Pancreas (tissue), 10 donors: Measurements from ENCODE around the gene PRXL2B. TPM values are rescaled to one million over a fixed set of nuclear protein-coding genes. Genes with fewer than 3 reads are reported as not detected.

Experiments
- ATAC-seq, 4 donors: fragments of 200-7000 bp; cut with Tn5 transposase; one replicate each; pipeline versions ENCODE4 v1.8.0 to v1.9.1; 2020; ENCODE audit warnings: mild to moderate bottlenecking in 4 of 4, moderate library complexity in 4 of 4
- DNase-seq, 6 donors: peaks; one replicate each; pipeline ENCODE4 v3.0.0-alpha.2; 2020
- FAIRE-seq: peaks from 2 replicates; lab custom pipeline; 2012; peaks lifted over from hg19 to GRCh38; lab: Jason Lieb, UNC
- H3K27ac ChIP-seq, 4 donors: fragments of 200-600 bp; sonication (generic); 1 replicate in 3 of 4; 2 replicates in 1 of 4; pipeline versions ENCODE4 v1.5.0 to v1.8.0; 2020
- H3K27me3 ChIP-seq, 4 donors: fragments of 200-600 bp; one replicate each; pipeline ENCODE4 v1.8.0; 2021
- H3K36me3 ChIP-seq, 3 donors: fragments of 200-600 bp; sonication (generic) in 1 of 3; one replicate each; pipeline versions ENCODE4 v1.5.0 to v1.8.0; 2020 to 2021
- H3K4me1 ChIP-seq, 3 donors: fragments of 200-600 bp; one replicate each; pipeline ENCODE4 v1.8.0; 2021
- H3K4me3 ChIP-seq, 4 donors: fragments of 200-600 bp; sonication (generic) in 2 of 4; one replicate each; pipeline versions ENCODE4 v1.5.0 to v1.8.0; 2020 to 2021
- H3K9me3 ChIP-seq, 4 donors: fragments of 200-600 bp; one replicate each; pipeline ENCODE4 v1.8.0; 2021
- WGBS, 2 donors: extraction: QIAGEN DNeasy Blood & Tissue Kit; methylation state at CpG; one replicate each; pipeline ENCODE4 v1.1.7; 2013; 5-methylcytosine and 5-hydroxymethylcytosine counted together
- intact Hi-C, 3 donors: fragments of 100-400 bp; cut with DNase I; formaldehyde crosslinking; loops; one replicate each; pipeline versions ENCODE4 v1.11.1 to v1.14.2; 2022
- polyA plus RNA-seq, 2 donors: library from polyadenylated mRNA; stranded (reverse); fragments of 200-250 nt; gene quantifications; one replicate each; pipeline ENCODE4 v1.2.3, GENCODE V29; 2013
- total RNA-seq, 6 donors: library from RNA; stranded (reverse); fragmentation: NEBNext Ultra II Directional in 4 of 6; extraction: Animal tissue kit (Norgen Biotek cat#: 25700) in 4 of 6; gene quantifications; one replicate each; pipeline versions ENCODE4 v1.2.1 to v1.2.4, GENCODE V29; 2021 to 2023
- TF ChIP-seq, protein P1 (sequence below), 4 donors: fragments of 200-600 bp; sonication (generic) in 3 of 4; IDR thresholded peaks; one replicate each; pipeline versions ENCODE4 v1.5.0 to v1.8.0; 2021; ENCODE audit warnings: antibody characterized with exemption in 4 of 4
- donor health status: healthy with polysubstance abuse.
- donor health status: DM: no; HTN: no; CAD: no; lungs with moderate emphysema.
- donor health status: DM: no; HTN: no; CAD: no.
- donor health status: control.
- donor health status: control.
- donor health status: Bipolar disorder and iron deficiency.
- donor health status: DM: yes; HTN: yes; CAD: no.
- donor health status: DM: no; HTN: no; CAD: no.
- donor health status: DM: no; HTN: no; CAD: no.
- donor health status: DM: yes; HTN: yes; CAD: no.

PRXL2B gene
- total and polyA plus RNA-seq, 8 donors: 3.3 to 16.4 (median 11.5) TPM

DNA sequence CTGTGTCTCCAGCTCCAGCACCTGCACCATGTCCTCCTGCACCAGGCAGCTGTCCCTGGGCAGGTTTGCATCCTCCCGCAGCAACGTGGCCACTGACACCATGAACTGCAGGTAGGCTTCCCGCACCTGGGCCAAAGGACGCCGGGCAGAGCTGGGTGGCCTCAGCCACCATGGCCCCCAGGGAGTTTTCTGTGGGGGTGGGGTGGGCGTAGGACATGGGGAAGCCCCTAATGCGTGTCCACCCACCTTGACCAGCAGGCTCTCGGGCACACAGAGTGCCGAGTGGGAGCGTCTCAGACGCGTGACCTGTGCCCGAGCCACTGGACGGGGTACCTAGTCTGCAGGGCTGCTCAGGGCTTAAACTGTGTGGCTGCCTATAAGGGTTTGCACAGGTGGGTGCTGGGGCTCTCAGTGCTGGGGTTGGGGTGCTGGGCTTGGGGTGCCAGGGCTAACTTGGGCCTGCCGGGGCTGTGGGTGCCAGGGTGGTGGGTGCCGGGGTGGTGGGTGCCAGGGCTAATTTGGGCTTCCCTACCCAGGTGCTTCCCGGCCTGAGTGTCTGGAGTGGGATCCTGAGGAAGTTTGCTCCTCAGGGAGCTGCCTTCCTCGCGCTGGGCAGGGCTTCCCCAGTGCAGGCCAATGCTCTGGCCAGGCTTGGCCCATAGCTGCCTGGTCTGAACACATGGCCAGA is 17.7 kb downstream of the PRXL2B start:
- Histone ChIP-seq H3K4me1 (no peaks in the 10 kb centered on the region), H3K9me3 (no peaks in the 10 kb centered on the region), H3K27me3 (no peaks in the 10 kb centered on the region), H3K27ac (no peak overlapping the region), H3K4me3 (no peak overlapping the region), H3K36me3 (no peaks in the 10 kb centered on the region)
- intact Hi-C loops: no loop called here
- DNase-seq (peak in 1 of 6 donors; percentile 45), ATAC-seq (no peak), FAIRE-seq (no peak)
- 70 to 71% methylated on average over 19 of the region's 19 CpGs for WGBS, 2 donors
- TF ChIP-seq, protein P1, sequence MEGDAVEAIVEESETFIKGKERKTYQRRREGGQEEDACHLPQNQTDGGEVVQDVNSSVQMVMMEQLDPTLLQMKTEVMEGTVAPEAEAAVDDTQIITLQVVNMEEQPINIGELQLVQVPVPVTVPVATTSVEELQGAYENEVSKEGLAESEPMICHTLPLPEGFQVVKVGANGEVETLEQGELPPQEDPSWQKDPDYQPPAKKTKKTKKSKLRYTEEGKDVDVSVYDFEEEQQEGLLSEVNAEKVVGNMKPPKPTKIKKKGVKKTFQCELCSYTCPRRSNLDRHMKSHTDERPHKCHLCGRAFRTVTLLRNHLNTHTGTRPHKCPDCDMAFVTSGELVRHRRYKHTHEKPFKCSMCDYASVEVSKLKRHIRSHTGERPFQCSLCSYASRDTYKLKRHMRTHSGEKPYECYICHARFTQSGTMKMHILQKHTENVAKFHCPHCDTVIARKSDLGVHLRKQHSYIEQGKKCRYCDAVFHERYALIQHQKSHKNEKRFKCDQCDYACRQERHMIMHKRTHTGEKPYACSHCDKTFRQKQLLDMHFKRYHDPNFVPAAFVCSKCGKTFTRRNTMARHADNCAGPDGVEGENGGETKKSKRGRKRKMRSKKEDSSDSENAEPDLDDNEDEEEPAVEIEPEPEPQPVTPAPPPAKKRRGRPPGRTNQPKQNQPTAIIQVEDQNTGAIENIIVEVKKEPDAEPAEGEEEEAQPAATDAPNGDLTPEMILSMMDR (IDR thresholded peaks at IDR 0.05): no peak

DNA sequence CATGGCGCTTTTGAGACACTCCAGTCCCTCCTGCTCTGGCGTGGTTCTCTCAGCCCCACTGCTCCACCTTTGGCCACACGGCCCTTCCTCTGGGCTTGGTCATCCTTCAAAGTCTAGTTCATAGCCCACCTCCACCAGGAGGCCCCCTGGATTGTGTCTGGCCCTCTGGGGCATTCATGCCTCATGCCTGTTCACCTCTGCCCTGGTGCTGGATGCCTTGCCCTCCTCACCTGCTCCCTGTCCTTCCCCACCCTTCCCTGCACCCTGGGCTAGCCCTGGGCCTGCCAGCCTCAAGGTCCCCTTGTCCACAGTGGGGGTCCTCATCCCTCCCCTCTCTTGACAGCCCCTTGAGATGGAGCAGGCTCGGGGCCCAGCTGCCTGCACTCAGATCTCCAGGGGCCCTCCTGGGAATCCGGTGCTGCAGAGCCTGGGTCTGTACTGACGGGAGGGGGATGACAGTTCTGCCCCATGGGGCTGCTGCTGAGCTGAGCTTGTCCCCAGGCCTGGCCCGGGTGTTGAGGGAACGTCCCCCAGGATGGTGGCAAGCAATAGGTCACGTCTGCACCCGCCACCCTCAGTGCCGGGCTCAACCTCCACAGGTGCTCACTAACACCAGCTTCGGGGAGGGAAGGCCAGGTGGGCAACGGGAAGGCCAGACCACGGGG is 18.4 kb downstream of the PRXL2B start:
- WGBS, 2 donors: 59 to 71% methylated on average over 14 of the region's 14 CpGs
- intact Hi-C loops: no loop called here
- ATAC-seq: no peak
- no peaks in the 10 kb centered on the region for H3K27me3 ChIP-seq
- no peak for FAIRE-seq
- H3K36me3 ChIP-seq: no peaks in the 10 kb centered on the region
- TF ChIP-seq, protein P1 (IDR thresholded peaks at IDR 0.05): no peak
- no peak overlapping the region for H3K27ac ChIP-seq
- H3K4me1 ChIP-seq: no peaks in the 10 kb centered on the region
- H3K9me3 ChIP-seq: no peaks in the 10 kb centered on the region
- peak in 1 of 6 donors; percentile 58 for DNase-seq
- no peak overlapping the region for H3K4me3 ChIP-seq

DNA sequence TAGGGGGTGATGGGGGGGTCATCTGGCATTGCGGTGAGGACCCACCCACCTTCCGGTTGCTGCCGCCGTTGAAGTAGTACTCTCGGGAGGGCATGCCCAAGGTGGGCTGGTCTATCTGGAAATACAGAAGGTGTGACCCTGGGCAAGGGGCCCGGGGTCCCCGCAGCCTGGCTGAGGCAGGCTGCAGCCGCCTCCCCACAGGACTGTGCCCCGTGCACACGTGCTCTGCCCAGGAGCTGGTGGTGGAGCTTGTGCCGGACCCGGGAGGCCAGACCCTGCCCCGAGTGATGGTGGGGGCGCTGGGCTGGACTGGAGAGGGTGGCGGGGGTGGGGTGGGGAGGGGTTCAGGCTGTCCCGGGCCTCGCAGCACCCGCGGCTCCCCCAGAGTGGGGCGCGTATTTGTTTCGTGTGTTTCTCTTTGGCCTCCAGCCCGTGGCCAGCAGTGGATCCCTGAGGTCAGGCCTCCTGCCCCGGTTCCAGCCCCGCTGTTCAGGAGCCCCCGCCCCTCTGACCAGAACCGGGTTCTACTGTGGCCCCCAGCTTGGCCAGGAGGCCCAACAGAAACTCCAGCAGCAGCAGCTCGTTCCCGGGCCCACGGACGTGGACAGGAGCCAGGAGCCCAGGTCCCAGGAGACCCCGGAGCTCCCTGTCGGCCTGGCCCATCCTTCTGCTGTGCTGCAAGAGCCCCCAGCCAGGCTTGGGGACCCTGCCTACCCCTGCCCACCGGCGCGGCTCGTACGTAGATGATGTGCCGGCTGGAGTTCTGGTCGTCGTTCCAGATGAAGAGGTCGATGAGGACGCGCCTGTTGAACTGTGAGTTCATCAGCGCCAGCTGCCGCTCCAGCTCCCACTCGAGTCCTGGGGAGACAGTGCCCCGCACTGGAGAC is 19.2 kb downstream of the PRXL2B start:
- DNase-seq (peak in 1 of 6 donors; percentile 68), ATAC-seq (no peak), FAIRE-seq (no peak)
- WGBS, 2 donors: 66 to 78% methylated on average over 39 to 48 of the region's 48 CpGs
- no peaks in the 10 kb centered on the region for H3K27me3 ChIP-seq
- intact Hi-C loops: no loop called here
- no peaks in the 10 kb centered on the region for H3K9me3 ChIP-seq
- TF ChIP-seq, protein P1 (IDR thresholded peaks at IDR 0.05): no peak
- H3K4me1 ChIP-seq: no peaks in the 10 kb centered on the region
- no peak overlapping the region for H3K4me3 ChIP-seq
- no peak overlapping the region for H3K27ac ChIP-seq
- H3K36me3 ChIP-seq: no peaks in the 10 kb centered on the region

DNA sequence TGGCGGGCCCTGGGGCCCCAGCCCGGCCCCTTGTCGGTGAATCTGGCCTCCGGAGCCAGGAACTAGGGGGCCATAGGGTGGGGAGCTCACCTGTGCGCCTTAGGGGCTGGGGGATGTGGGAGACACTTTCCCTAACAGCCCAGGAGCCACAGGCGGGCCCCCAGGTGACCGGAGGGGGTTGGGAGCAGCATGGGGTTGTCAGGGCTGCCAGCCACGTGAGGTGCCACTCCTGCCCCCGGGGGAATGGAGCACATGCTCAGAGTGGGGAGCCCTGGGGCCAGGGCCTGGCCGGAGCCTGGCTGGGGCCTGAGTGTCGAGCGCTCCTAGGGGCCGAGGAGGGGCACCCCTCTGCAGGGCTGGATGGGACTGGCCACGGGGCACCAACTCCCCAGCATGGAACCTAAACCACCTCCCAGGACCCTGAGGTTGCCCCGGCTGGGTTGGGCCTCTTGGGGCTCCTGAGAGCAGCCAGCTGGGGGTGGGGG is 19.9 kb downstream of the PRXL2B start:
- Histone ChIP-seq H3K9me3 (no peaks in the 10 kb centered on the region), H3K4me1 (no peaks in the 10 kb centered on the region), H3K36me3 (no peaks in the 10 kb centered on the region), H3K4me3 (no peak overlapping the region), H3K27me3 (no peaks in the 10 kb centered on the region), H3K27ac (no peak overlapping the region)
- intact Hi-C loops: no loop called here
- TF ChIP-seq, protein P1 (IDR thresholded peaks at IDR 0.05): no peak
- DNase-seq (peak in 1 of 6 donors; percentile 49), ATAC-seq (no peak), FAIRE-seq (no peak)
- WGBS, 2 donors: 69 to 87% methylated on average over 14 to 15 of the region's 15 CpGs
